Measurements from ENCODE around the gene PANX1. TPM values are rescaled to one million over a fixed set of nuclear protein-coding genes. Genes with fewer than 3 reads are reported as not detected.

PANX1 gene
- total RNA-seq, 1 experiment from 2014 or later: 37.5 TPM

- Histone ChIP-seq H2BK5ac (ENCODE audit: insufficient read length, low read length) (no peak overlapping the region), H2BK15ac (ENCODE audit: low read depth, low read length) (no peak overlapping the region), H3K14ac (ENCODE audit: insufficient read depth, low read length) (no peak overlapping the region), H4K8ac (replicated peaks; ENCODE audit: insufficient read length, low read depth, low read length) (no peak overlapping the region), H3T11ph (ENCODE audit: low read length) (no peak overlapping the region), H3K23ac (ENCODE audit: insufficient read length, low read depth, low read length) (no peak overlapping the region), H4K5ac (ENCODE audit: insufficient read length, low read depth, low read length) (no peak overlapping the region), H3K23me2 (ENCODE audit: insufficient read length, low read depth, low read length, poor library complexity, severe bottlenecking) (no peaks in the 10 kb centered on the region), H2AK5ac (ENCODE audit: insufficient read length, low read length) (no peak overlapping the region), H4K91ac (ENCODE audit: insufficient read length, low read depth, low read length) (no peak overlapping the region), H3K4me1 (ENCODE audit: insufficient read depth, low read length) (peaks cover 4% of the 10 kb centered on the region; the same call in 1 of the 2 replicates), H3K27me3 (ENCODE audit: insufficient read depth, low read length) (no peaks in the 10 kb centered on the region), H2BK12ac (ENCODE audit: insufficient read length, low read depth, low read length) (no peak overlapping the region), H3K9ac (ENCODE audit: extremely low read depth, insufficient read length, low read length) (no peak overlapping the region), H3K18ac (ENCODE audit: insufficient read length, low read depth, low read length) (no peak overlapping the region), H2AFZ (ENCODE audit: low read length) (no peak overlapping the region), H3K79me1 (ENCODE audit: insufficient read depth, low read depth, low read length, poor library complexity, severe bottlenecking) (peaks cover 17% of the 10 kb centered on the region), H3K79me2 (ENCODE audit: insufficient read depth, low read length) (peaks cover 26% of the 10 kb centered on the region; the same call in 1 of the 2 replicates), H3K4me2 (ENCODE audit: insufficient read depth, insufficient read length, low read length) (no peak overlapping the region), H2BK20ac (ENCODE audit: low read depth, low read length, poor library complexity, severe bottlenecking) (no peak overlapping the region), H3K56ac (ENCODE audit: insufficient read length, low read depth, low read length) (no peak overlapping the region), H2BK120ac (ENCODE audit: low read depth, low read length, poor library complexity, severe bottlenecking) (no peak overlapping the region), H3K9me3 (ENCODE audit: control insufficient read depth, low read depth, low read length) (no peaks in the 10 kb centered on the region), H3K4ac (ENCODE audit: low read depth, low read length) (no peak overlapping the region), H4K20me1 (ENCODE audit: control insufficient read depth, insufficient read depth, insufficient read length) (peaks cover 2% of the 10 kb centered on the region), H3K27ac (ENCODE audit: insufficient read length, low read depth, low read length) (no peak overlapping the region)
- Mint-ChIP-seq H3K36me3 (ENCODE audit: insufficient read depth in 1 of 3, low read depth in 3 of 3) (peaks cover 11 to 30% (median 15%) of the 10 kb centered on the region in 3 experiments; a peak in 6 of 7 replicates), H3K9me3 (no peaks in the 10 kb centered on the region), H3K4me1 (peaks cover 46 to 56% of the 10 kb centered on the region in 2 experiments), H3K27ac (peak overlapping the region; percentile 4 to 66 (median 38); a peak in 3 of 7 replicates), H3K27me3 (ENCODE audit: low read depth) (no peaks in the 10 kb centered on the region), H3K4me3 (no peak overlapping the region)
- TF ChIP-seq, protein P1, sequence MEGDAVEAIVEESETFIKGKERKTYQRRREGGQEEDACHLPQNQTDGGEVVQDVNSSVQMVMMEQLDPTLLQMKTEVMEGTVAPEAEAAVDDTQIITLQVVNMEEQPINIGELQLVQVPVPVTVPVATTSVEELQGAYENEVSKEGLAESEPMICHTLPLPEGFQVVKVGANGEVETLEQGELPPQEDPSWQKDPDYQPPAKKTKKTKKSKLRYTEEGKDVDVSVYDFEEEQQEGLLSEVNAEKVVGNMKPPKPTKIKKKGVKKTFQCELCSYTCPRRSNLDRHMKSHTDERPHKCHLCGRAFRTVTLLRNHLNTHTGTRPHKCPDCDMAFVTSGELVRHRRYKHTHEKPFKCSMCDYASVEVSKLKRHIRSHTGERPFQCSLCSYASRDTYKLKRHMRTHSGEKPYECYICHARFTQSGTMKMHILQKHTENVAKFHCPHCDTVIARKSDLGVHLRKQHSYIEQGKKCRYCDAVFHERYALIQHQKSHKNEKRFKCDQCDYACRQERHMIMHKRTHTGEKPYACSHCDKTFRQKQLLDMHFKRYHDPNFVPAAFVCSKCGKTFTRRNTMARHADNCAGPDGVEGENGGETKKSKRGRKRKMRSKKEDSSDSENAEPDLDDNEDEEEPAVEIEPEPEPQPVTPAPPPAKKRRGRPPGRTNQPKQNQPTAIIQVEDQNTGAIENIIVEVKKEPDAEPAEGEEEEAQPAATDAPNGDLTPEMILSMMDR (conservative IDR thresholded peaks at IDR 0.05): peak; percentile 93
- no CpG with 5 or more reads among the region's 8 CpGs for WGBS (ENCODE audit: extremely low coverage, insufficient read length, low lambda C conversion rate)
- peak; percentile 73 for DNase-seq
Observed at GRCh38 chr11:94171693-94172440, 43.2 kb downstream of the PANX1 start.

Measured in H9 (cell line).